ENCODE results near the gene OR6N2. TPM values are rescaled to one million over a fixed set of nuclear protein-coding genes. Genes with fewer than 3 reads are reported as not detected.

The OR6N2 gene
- total and polyA plus RNA-seq, 9 of the 15 experiments (the other 6 are each of a cell fraction or from before 2014, with no cell fraction given): not detected

GRCh38 chr1:158799689-158800088 lies 18.7 kb upstream of the OR6N2 start (continued):
- TF ChIP-seq E2F1 (CRISPR knock-in tag; IDR thresholded peaks at IDR 0.05): no peak
- no peak for TF ChIP-seq ZFP30 (CRISPR knock-in tag; IDR thresholded peaks at IDR 0.05; ENCODE audit: borderline replicate concordance)
- TF ChIP-seq PHB2 (IDR thresholded peaks at IDR 0.05; ENCODE audit: low read depth): no peak
- TF ChIP-seq STAT6 (CRISPR knock-in tag; IDR thresholded peaks at IDR 0.05): no peak
- TF ChIP-seq MED1 (CRISPR knock-in tag; IDR thresholded peaks at IDR 0.05; ENCODE audit: borderline replicate concordance): no peak
- TF ChIP-seq ZNF668 (CRISPR knock-in tag; IDR thresholded peaks at IDR 0.05): no peak
- no peak for TF ChIP-seq ZFP1 (CRISPR knock-in tag; IDR thresholded peaks at IDR 0.05)
- no peak for TF ChIP-seq ZNF431 (CRISPR knock-in tag; IDR thresholded peaks at IDR 0.05)
- TF ChIP-seq CBFA2T3 (IDR thresholded peaks at IDR 0.05): peak; percentile 71
- TF ChIP-seq PHF8 (IDR thresholded peaks at IDR 0.05; ENCODE audit: borderline replicate concordance, low read length): no peak
- no peak for TF ChIP-seq DDX20 (tag; IDR thresholded peaks at IDR 0.05; ENCODE audit: low read depth)
- no peak for TF ChIP-seq ZNF41 (CRISPR knock-in tag; conservative IDR thresholded peaks at IDR 0.05)
- TF ChIP-seq ZNF655 (CRISPR knock-in tag; IDR thresholded peaks at IDR 0.05): no peak
- no peak for TF ChIP-seq FUS (optimal IDR thresholded peaks at IDR 0.05; ENCODE audit: low read depth, low read length)
- TF ChIP-seq WHSC1 (IDR thresholded peaks at IDR 0.05; ENCODE audit: low read length): no peak
- no peak for TF ChIP-seq TRIM28 (IDR thresholded peaks at IDR 0.05)
- no peak for TF ChIP-seq ILF3 (IDR thresholded peaks at IDR 0.05; ENCODE audit: borderline replicate concordance)
- no peak for TF ChIP-seq ZNF561 (CRISPR knock-in tag; conservative IDR thresholded peaks at IDR 0.05)

Measured in K562 (cell line).